B cell (primary cell): Measurements from ENCODE around the gene LPO.

Source experiments
- CTCF ChIP-seq: fragments of 200-600 bp; IDR thresholded peaks from one replicate; pipeline ENCODE4 v1.8.0; 2022; ENCODE audit warnings: antibody characterized with exemption, mild to moderate bottlenecking
- EZH2 ChIP-seq: IDR thresholded peaks from 2 replicates; pipeline ENCODE4 v1.6.1; 2012; ENCODE audit warnings: borderline replicate concordance, low read depth, mild to moderate bottlenecking, moderate library complexity, low read length; ENCODE audit not compliant: insufficient read depth, poor library complexity, severe bottlenecking

- peak; percentile 77 for TF ChIP-seq CTCF
- TF ChIP-seq EZH2, result no peak
These were observed 38.3 kb upstream of the LPO start for GRCh38 chr17:58200024-58200633.
